SU-DHL-6 (cell line): ENCODE measurements around the gene CDH23.

ENCODE experiments used
- H2AFZ ChIP-seq: fragments of 200-600 bp; sonication (generic); 2 replicates; pipeline ENCODE4 v1.6.1; 2014; ENCODE audit warnings: low read depth, mild to moderate bottlenecking, moderate library complexity, mixed read lengths, antibody characterized with exemption, low read length; ENCODE audit not compliant: severe bottlenecking
- H3F3A ChIP-seq: fragments of 200-600 bp; shearing (Covaris generic); 2 replicates; pipeline ENCODE4 v1.6.0; 2016; ENCODE audit warnings: antibody characterized with exemption, mild to moderate bottlenecking; ENCODE audit not compliant: insufficient read depth
- H3K27ac ChIP-seq: fragments of 200-600 bp; sonication (generic); 2 replicates; pipeline ENCODE4 v1.5.1; 2016; ENCODE audit warnings: low read depth, mild to moderate bottlenecking, low read length, moderate library complexity, mixed read lengths
- H3K27me3 ChIP-seq: fragments of 200-600 bp; sonication (generic), shearing (Covaris generic); 2 replicates; pipeline ENCODE4 v1.6.0; 2014; ENCODE audit warnings: mild to moderate bottlenecking, low read length
- H3K36me3 ChIP-seq: fragments of 200-600 bp; sonication (generic); 2 replicates; pipeline ENCODE4 v1.6.1; 2014; ENCODE audit warnings: mild to moderate bottlenecking, low read length, mixed read lengths
- H3K4me2 ChIP-seq: fragments of 300-600, 200-600 bp; shearing (Covaris generic), sonication (generic); 2 replicates; pipeline ENCODE4 v1.6.0; 2014; ENCODE audit warnings: low read length, low read depth, mild to moderate bottlenecking; ENCODE audit not compliant: poor library complexity, severe bottlenecking
- H3K4me3 ChIP-seq: fragments of 200-600 bp; sonication (generic); 2 replicates; pipeline ENCODE4 v1.5.1; 2014; ENCODE audit warnings: antibody characterized with exemption, low read length, mild to moderate bottlenecking, mixed read lengths; ENCODE audit not compliant: insufficient read depth, poor library complexity, severe bottlenecking
- H3K79me2 ChIP-seq: fragments of 200-600 bp; sonication (generic); 2 replicates; pipeline ENCODE4 v1.6.1; 2014; ENCODE audit warnings: mild to moderate bottlenecking, low read length, moderate library complexity; ENCODE audit not compliant: insufficient read depth
- H3K9ac ChIP-seq: fragments of 200-600 bp; sonication (generic); 2 replicates; pipeline ENCODE4 v1.7.0; 2014; ENCODE audit warnings: mild to moderate bottlenecking, low read length
- H3K9me2 ChIP-seq: fragments of 200-600 bp; sonication (generic); replicated peaks from 2 replicates; pipeline ENCODE4 v1.6.1; 2014; ENCODE audit warnings: low read length; ENCODE audit not compliant: insufficient read depth
- H3K9me3 ChIP-seq: fragments of 200-600 bp; sonication (generic); 2 replicates; pipeline ENCODE4 v1.6.1; 2014; ENCODE audit warnings: low read length, mixed read lengths; ENCODE audit not compliant: insufficient read depth
- H4K20me1 ChIP-seq: fragments of 200-600 bp; sonication (generic); 2 replicates; pipeline ENCODE4 v1.6.1; 2014; ENCODE audit warnings: low read depth, mild to moderate bottlenecking, antibody characterized with exemption, low read length, moderate library complexity, mixed read lengths
- CTCF ChIP-seq: fragments of 200-600 bp; sonication (generic); IDR thresholded peaks from one replicate; pipeline ENCODE4 v1.5.1; 2017; ENCODE audit warnings: antibody characterized with exemption, mild to moderate bottlenecking, low read length, moderate library complexity; ENCODE audit not compliant: insufficient read depth, poor library complexity, severe bottlenecking
- EZH2phosphoT487 ChIP-seq: fragments of 200-600 bp; sonication (generic), shearing (Covaris generic); conservative IDR thresholded peaks from 2 replicates; pipeline ENCODE4 v1.6.1; 2018; ENCODE audit warnings: mild to moderate bottlenecking, antibody characterized with exemption, low read length, moderate library complexity, mixed read lengths

CDH23 gene

GRCh38 chr10:71799112-71799511 lies 402.4 kb downstream of the CDH23 start:
- H3K79me2 ChIP-seq: no peaks in the 10 kb centered on the region
- no peak for TF ChIP-seq CTCF
- TF ChIP-seq EZH2phosphoT487: no peak
- H3K4me2 ChIP-seq: no peak overlapping the region
- H3F3A ChIP-seq: no peaks in the 10 kb centered on the region
- no peak overlapping the region for H2AFZ ChIP-seq
- H3K9me2 ChIP-seq: no peaks in the 10 kb centered on the region
- H3K4me3 ChIP-seq: no peak overlapping the region
- H3K27ac ChIP-seq: no peak overlapping the region
- H4K20me1 ChIP-seq: no peaks in the 10 kb centered on the region
- H3K27me3 ChIP-seq: no peaks in the 10 kb centered on the region
- no peak overlapping the region for H3K9ac ChIP-seq
- H3K9me3 ChIP-seq: no peaks in the 10 kb centered on the region
- H3K36me3 ChIP-seq: no peaks in the 10 kb centered on the region

GRCh38 chr10:71799608-71800453 lies 403.1 kb downstream of the CDH23 start:
- no peaks in the 10 kb centered on the region for H4K20me1 ChIP-seq

GRCh38 chr10:71801361-71801760 lies 404.6 kb downstream of the CDH23 start:
- no peak overlapping the region for H3K4me2 ChIP-seq
- no peak for TF ChIP-seq CTCF
- no peak for TF ChIP-seq EZH2phosphoT487
- H3K27ac ChIP-seq: no peak overlapping the region
- no peak overlapping the region for H3K9ac ChIP-seq
- no peaks in the 10 kb centered on the region for H3K9me3 ChIP-seq
- no peaks in the 10 kb centered on the region for H3K27me3 ChIP-seq
- H3K79me2 ChIP-seq: no peaks in the 10 kb centered on the region
- no peaks in the 10 kb centered on the region for H4K20me1 ChIP-seq
- H3K4me3 ChIP-seq: no peak overlapping the region
- H3F3A ChIP-seq: no peaks in the 10 kb centered on the region
- no peaks in the 10 kb centered on the region for H3K9me2 ChIP-seq
- H2AFZ ChIP-seq: no peak overlapping the region
- H3K36me3 ChIP-seq: no peaks in the 10 kb centered on the region

More at GRCh38 chr10:71799608-71800453, 403.1 kb downstream of the CDH23 start:
- Histone ChIP-seq H3K36me3 (no peaks in the 10 kb centered on the region), H3K79me2 (no peaks in the 10 kb centered on the region), H3K27me3 (no peaks in the 10 kb centered on the region), H3K9me2 (no peaks in the 10 kb centered on the region), H3K4me3 (no peak overlapping the region), H3K9me3 (no peaks in the 10 kb centered on the region), H3F3A (no peaks in the 10 kb centered on the region), H3K27ac (no peak overlapping the region), H3K4me2 (no peak overlapping the region), H3K9ac (no peak overlapping the region), H2AFZ (no peak overlapping the region)
- TF ChIP-seq CTCF: no peak
- no peak for TF ChIP-seq EZH2phosphoT487
